Measurements from ENCODE around the gene CTRL. TPM values are rescaled to one million over a fixed set of nuclear protein-coding genes. Genes with fewer than 3 reads are reported as not detected.

CTRL gene
- total and polyA plus RNA-seq, 2 donors (not counting 3 experiments of a cell fraction or from before 2014, with no cell fraction given), result 1.0 to 1.1 TPM

DNA sequence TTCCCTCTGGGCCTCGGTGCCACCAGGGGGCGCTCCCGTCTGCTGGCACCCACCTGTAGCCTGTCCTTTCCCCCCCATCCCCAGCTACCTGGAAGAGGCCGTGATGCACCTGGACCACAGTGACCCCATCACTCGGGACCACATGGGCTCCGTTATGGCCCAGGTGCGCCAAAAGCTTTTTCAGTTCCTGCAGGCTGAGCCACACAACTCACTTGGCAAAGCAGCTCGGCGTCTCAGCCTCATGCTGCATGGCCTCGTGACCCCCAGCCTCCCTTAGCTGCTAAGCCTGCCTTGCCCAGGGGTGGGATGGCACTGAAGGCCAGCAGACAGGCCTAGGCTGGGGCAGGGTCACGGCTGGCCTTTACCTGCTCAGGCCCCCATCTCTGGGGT lies 47.8 kb downstream of the CTRL start:
- no peak for TF ChIP-seq FOS (IDR thresholded peaks at IDR 0.05; ENCODE audit: borderline replicate concordance, insufficient read depth, low read length)
- peak; percentile 81 to 94 for TF ChIP-seq CTCF (IDR thresholded peaks at IDR 0.05; ENCODE audit: extremely low read depth in 1 of 2, insufficient read depth in 1 of 2, low read depth in 1 of 2, low read length in 2 of 2)
- H3K27ac ChIP-seq (ENCODE audit: insufficient read depth, low read depth, low read length), result no peak overlapping the region
- intact Hi-C loops (cut with micrococcal nuclease), result loop anchor here (1.0 to 5.0 kb wide), 3 partner anchors 44 to 178 kb away; no protein-coding TSS in a partner anchor
- ChIA-PET POLR2A (no interaction called here), CTCF (interaction anchor here (0.6 to 5.4 kb wide), 35 partner anchors 9 to 362 kb away, joined by 3 to 106 read pairs (median 6); partner anchors contain the start of genes CTRL, EDC4, NUTF2 and PSKH1)
- peak; percentile 48 for DNase-seq (ENCODE audit: low read depth, low spot score)
- H3K4me3 ChIP-seq (replicated peaks in 1 of 3; ENCODE audit: insufficient read depth in 1 of 3, low read depth in 1 of 3, low read length in 3 of 3), result no peak overlapping the region
- H4K20me1 ChIP-seq (replicated peaks; ENCODE audit: control insufficient read depth, extremely low read depth, insufficient read depth, low read length), result no peaks in the 10 kb centered on the region
- H3K27me3 ChIP-seq (ENCODE audit: control insufficient read depth in 2 of 2, insufficient read depth in 2 of 2, low read length in 2 of 2), result no peaks in the 10 kb centered on the region
- no peak for FAIRE-seq
- dilution Hi-C loops (cut with MboI; ENCODE audit: extremely low pct_ligation_motif_present, low sequenced_read_pairs), result no loop called here
- no peaks in the 10 kb centered on the region for H3K79me2 ChIP-seq (ENCODE audit: control insufficient read depth, insufficient read depth, low read length)
- BruUV-seq (replicated peaks), result no TSS peak
- H3K4me2 ChIP-seq (ENCODE audit: insufficient read depth, low read length), result no peak overlapping the region
- H3K9me3 ChIP-seq (replicated peaks; ENCODE audit: control insufficient read depth, insufficient read depth, low read length), result no peaks in the 10 kb centered on the region
- no peak overlapping the region for H2AFZ ChIP-seq (ENCODE audit: low read depth, low read length)
- H3K9me1 ChIP-seq (replicated peaks; ENCODE audit: control insufficient read depth, extremely low read depth, insufficient read depth, low read length), result no peaks in the 10 kb centered on the region
- H3K36me3 ChIP-seq (ENCODE audit: control insufficient read depth in 2 of 2, extremely low read depth in 1 of 2, insufficient read depth in 2 of 2, low read length in 2 of 2), result peaks cover 8 to 70% of the 10 kb centered on the region in 2 experiments
- no peak overlapping the region for H3K9ac ChIP-seq (replicated peaks; ENCODE audit: extremely low read depth, insufficient read depth, low read length)
- H3K4me1 ChIP-seq (ENCODE audit: control insufficient read depth, extremely low read depth, insufficient read depth, low read length), result no peaks in the 10 kb centered on the region

DNA sequence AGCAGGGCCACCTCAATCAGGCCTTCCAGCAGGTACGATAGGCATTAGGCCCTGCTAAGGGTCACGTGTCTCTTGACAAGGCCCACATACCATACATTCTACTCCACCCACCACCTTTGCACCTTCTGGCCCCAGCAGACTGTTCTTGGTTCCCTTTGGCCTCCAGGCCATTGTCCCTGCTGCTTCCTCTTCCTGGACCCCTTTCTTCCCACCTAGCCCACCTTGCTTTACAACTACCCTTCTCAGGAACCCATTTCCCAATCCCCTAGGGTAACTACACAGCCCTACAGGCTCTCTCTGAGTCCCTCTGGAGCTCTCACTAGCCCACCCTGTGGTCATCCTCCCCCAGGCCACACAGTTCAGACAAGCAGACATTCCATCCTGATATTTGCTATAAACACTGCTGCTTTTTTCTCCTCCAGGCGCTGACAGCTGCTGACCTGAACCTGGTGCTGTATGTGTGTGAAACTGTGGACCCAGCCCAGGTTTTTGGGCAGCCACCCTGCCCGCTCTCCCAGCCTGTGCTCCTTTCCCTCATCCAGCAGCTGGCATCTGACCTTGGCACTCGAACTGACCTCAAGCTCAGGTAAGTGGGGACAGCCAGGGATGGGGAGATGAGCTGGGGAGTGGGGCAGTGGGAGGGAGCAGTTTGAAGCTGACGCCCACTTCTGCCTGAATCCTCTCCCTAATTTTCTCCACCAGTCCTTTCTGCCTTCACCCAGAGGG lies 48.4 kb downstream of the CTRL start:
- CTCF ChIA-PET, result interaction anchor here (0.7 to 5.4 kb wide), 34 partner anchors 9 to 362 kb away, joined by 3 to 106 read pairs (median 6); partner anchors contain the start of genes CTRL, EDC4, NUTF2 and PSKH1
- Histone ChIP-seq H2AFZ (ENCODE audit: low read depth, low read length) (no peak overlapping the region), H3K4me3 (replicated peaks in 1 of 3; ENCODE audit: insufficient read depth in 1 of 3, low read depth in 1 of 3, low read length in 3 of 3) (no peak overlapping the region), H3K27me3 (ENCODE audit: control insufficient read depth in 2 of 2, insufficient read depth in 2 of 2, low read length in 2 of 2) (no peaks in the 10 kb centered on the region), H3K9ac (replicated peaks; ENCODE audit: extremely low read depth, insufficient read depth, low read length) (no peak overlapping the region), H4K20me1 (replicated peaks; ENCODE audit: control insufficient read depth, extremely low read depth, insufficient read depth, low read length) (no peaks in the 10 kb centered on the region), H3K9me1 (replicated peaks; ENCODE audit: control insufficient read depth, extremely low read depth, insufficient read depth, low read length) (no peaks in the 10 kb centered on the region), H3K27ac (ENCODE audit: insufficient read depth, low read depth, low read length) (no peak overlapping the region), H3K36me3 (ENCODE audit: control insufficient read depth in 2 of 2, extremely low read depth in 1 of 2, insufficient read depth in 2 of 2, low read length in 2 of 2) (peaks cover 10 to 75% of the 10 kb centered on the region in 2 experiments), H3K9me3 (replicated peaks; ENCODE audit: control insufficient read depth, insufficient read depth, low read length) (no peaks in the 10 kb centered on the region), H3K79me2 (ENCODE audit: control insufficient read depth, insufficient read depth, low read length) (no peaks in the 10 kb centered on the region), H3K4me1 (ENCODE audit: control insufficient read depth, extremely low read depth, insufficient read depth, low read length) (no peaks in the 10 kb centered on the region), H3K4me2 (ENCODE audit: insufficient read depth, low read length) (no peak overlapping the region)
- intact Hi-C loops (cut with micrococcal nuclease), result loop anchor here (1.0 to 5.0 kb wide), 3 partner anchors 45 to 179 kb away; no protein-coding TSS in a partner anchor
- POLR2A ChIA-PET, result no interaction called here
- no TSS peak for BruUV-seq (replicated peaks)
- dilution Hi-C loops (cut with MboI; ENCODE audit: extremely low pct_ligation_motif_present, low sequenced_read_pairs), result no loop called here
- DNase-seq (ENCODE audit: low read depth, low spot score) (no peak), FAIRE-seq (no peak)
- TF ChIP-seq, protein P1, sequence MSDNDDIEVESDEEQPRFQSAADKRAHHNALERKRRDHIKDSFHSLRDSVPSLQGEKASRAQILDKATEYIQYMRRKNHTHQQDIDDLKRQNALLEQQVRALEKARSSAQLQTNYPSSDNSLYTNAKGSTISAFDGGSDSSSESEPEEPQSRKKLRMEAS (IDR thresholded peaks at IDR 0.05; ENCODE audit: insufficient read depth, insufficient read length), result no peak
- TF ChIP-seq POLR2A (IDR thresholded peaks at IDR 0.05; ENCODE audit: low read depth, low read length) (no peak), MYC (IDR thresholded peaks at IDR 0.05; ENCODE audit: low read depth, low read length) (no peak)

Data from endothelial cell of umbilical vein (primary cell).